Raji (cell line): ENCODE data around the gene ZNF525.
A peak's percentile ranks its signal among the peaks of the same experiment; 100 is the strongest.

Experiments
- POLR2A ChIP-seq: IDR thresholded peaks from 2 replicates; pipeline ENCODE4 v1.6.1; 2011; ENCODE audit warnings: low read depth, low read length, control low read depth; ENCODE audit not compliant: insufficient read depth

The ZNF525 gene

GRCh38 chr19:53365134-53365898, at the start of gene ZNF525:
ZNF525 (plus strand) TSS chr19:53365705; CDS start chr19:53372282, 6,577 bp downstream.
- TF ChIP-seq POLR2A = peak; percentile 92

GRCh38 chr19:53328967-53329366, 36.5 kb upstream of the ZNF525 start:
- no peak for TF ChIP-seq POLR2A

DNA sequence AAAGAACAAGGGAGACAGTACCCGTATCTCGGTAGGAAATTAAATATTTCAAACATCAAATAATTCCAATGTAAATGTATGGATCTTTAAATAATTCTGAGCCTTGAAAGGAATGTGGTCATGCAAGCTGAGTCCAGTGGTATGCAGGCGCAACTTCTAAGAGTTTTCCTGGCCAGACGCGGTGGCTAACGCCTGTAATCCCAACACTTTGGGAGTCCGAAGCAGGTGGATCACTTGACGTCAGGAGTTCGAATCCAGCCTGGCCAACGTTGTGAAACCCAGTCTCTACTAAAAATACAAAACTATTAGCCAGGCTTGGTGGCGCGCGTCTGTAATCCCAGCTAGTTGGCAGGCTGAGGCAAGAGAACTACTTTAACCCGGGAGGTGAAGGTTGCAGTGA, 33.0 kb upstream of the ZNF525 start:
- no peak for TF ChIP-seq POLR2A

- no peak for TF ChIP-seq POLR2A
Measured at GRCh38 chr19:53333066-53333462, 32.4 kb upstream of the ZNF525 start.

- peak; percentile 80 for TF ChIP-seq POLR2A
Measured at GRCh38 chr19:53333463-53334449, 31.7 kb upstream of the ZNF525 start, which contains the start of gene ZNF845. ZNF845 (plus strand) TSS chr19:53333749; CDS start chr19:53341308, 7,559 bp downstream.

DNA sequence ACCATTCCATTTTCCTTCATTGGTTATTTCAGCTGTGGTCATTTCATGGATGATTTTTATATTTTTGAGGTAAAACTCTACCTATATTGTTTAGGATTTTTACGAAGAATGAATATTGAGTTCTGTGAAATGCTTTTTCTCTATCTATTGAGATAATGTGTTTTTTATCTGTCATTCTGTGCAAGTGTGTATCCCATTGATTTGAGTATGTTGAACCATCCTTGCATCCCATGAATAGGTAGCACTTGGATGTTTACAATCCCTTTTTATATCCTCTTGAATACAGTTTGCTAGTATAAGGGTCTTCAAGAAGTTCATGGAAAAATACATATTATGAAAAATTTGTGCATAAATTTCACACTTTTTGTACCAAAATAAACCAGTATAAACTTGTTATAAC, 9.8 kb upstream of the ZNF525 start:
- no peak for TF ChIP-seq POLR2A

- TF ChIP-seq POLR2A = no peak
Measured at GRCh38 chr19:53357821-53358581, 7.5 kb upstream of the ZNF525 start.

- TF ChIP-seq POLR2A = no peak
Measured at GRCh38 chr19:53365899-53366493, 491 bp downstream of the ZNF525 start.

GRCh38 chr19:53372196-53372595, 6.7 kb downstream of the ZNF525 start:
- TF ChIP-seq POLR2A = no peak

DNA sequence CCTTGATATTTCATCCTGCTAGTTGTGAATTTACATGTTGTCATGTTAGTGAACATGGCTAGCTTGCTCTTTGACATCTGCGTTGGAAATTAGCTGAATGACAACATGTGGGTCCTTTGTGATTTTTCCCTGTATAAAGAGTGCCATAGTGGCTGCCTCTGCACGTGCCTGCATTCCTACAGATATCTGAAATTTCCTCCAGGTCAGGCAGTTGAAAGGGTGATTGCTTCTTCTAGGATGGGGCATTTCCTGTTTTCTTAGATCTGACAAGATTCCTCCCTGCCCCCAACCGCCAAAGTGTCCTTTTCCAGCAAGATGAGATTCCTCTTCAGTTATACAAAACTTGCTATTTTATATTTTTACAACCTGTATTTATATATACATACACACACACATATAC, 8.8 kb downstream of the ZNF525 start:
- no peak for TF ChIP-seq POLR2A

DNA sequence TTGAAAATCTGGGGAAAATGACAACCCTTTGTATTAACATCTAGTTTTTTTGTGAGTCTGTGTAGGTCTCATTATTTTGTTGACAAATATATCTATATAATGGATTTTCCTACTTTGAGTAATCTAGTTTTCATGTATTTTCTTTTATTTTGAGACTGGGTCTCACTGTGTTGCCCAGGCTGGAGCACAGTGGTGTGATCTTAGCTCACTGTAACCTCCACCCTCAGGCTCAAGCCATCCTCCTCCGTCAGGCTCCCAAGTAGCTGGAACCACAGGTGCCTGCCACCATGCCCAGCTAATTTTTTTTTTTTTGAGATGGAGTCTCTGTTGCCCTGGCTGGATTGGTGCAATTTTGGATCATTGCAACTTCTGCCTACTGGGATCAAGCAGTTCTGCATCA, 9.2 kb downstream of the ZNF525 start:
- TF ChIP-seq POLR2A = no peak

DNA sequence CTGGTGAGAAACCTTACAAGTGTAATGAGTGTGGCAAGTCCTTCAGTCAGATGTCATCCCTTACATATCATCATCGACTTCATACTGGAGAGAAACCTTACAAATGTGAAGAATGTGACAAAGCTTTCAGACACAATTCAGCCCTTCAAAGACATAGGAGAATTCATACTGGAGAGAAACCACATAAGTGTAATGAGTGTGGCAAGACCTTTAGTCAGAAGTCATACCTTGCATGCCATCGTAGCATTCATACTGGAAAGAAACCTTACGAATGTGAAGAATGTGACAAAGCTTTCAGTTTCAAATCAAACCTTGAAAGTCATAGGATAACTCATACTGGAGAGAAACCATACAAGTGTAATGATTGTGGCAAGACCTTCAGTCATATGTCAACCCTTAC, 15.9 kb downstream of the ZNF525 start:
- TF ChIP-seq POLR2A = no peak

DNA sequence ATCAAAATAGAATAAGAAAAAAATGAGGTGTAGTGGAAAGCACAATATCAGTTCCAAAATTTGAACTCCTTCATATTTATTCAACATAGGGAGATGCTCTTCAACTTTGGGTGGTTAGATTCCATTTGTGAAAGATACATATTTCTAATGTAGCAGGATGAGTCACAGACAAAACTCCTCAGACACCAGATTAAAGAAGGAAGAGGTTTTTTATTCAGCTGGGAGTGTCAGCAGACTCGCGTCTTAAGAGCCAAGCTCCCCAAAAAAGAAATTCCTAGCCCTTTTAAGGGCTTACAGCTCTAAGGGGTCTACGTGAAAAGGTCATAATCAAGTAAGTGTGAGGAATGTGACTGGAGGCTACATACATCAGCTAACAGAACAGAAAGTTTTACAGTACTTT, 22.7 kb downstream of the ZNF525 start:
- TF ChIP-seq POLR2A = no peak

- TF ChIP-seq POLR2A = no peak
Measured at GRCh38 chr19:53388904-53389303, 23.4 kb downstream of the ZNF525 start.

DNA sequence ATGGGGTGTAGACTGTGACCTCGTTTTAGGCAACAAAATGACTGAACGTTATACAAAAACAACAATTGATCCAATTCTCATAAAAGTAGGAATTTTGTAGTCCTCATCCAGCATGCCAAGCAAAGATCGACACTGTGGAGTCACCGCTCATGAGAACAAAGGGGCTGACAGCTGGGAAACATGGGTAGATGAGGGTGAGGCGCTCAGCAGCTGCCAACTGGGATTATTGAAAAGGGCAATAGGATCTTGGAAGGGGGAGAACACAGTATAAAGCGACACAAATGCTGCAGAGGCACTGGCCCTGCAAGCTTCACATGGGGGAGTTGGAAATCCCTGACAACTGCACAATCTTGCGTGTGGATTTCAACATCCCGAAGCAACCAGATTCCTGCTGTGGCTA, 24.1 kb downstream of the ZNF525 start:
- TF ChIP-seq POLR2A = no peak
